Neural cell (in vitro differentiated cells): ENCODE measurements around the gene TNFAIP8. TPM values are rescaled to one million over a fixed set of nuclear protein-coding genes. Genes with fewer than 3 reads are reported as not detected.

Experiments used
- H2AFZ ChIP-seq: fragments of 200-600, 300-800 bp; sonication (generic), shearing (Covaris generic); 2 replicates; pipeline ENCODE4 v1.6.0; 2014; ENCODE audit warnings: low read depth, mild to moderate bottlenecking, antibody characterized with exemption, low read length, moderate library complexity
- H3F3A ChIP-seq: fragments of 200-600 bp; shearing (Covaris generic); 2 replicates; pipeline ENCODE4 v1.6.1; 2016; ENCODE audit warnings: mild to moderate bottlenecking, moderate library complexity, mixed read lengths, antibody characterized with exemption, low read length; ENCODE audit not compliant: insufficient read depth, poor library complexity, severe bottlenecking
- H3K27ac ChIP-seq: fragments of 200-600, 300-800 bp; sonication (generic), shearing (Covaris generic); 2 replicates; pipeline ENCODE4 v1.5.1; 2014; ENCODE audit warnings: mild to moderate bottlenecking, low read length, moderate library complexity
- H3K27me3 ChIP-seq: fragments of 300-800, 200-600 bp; sonication (generic), shearing (Covaris generic); 2 replicates; pipeline ENCODE4 v1.6.0; 2014; ENCODE audit warnings: mild to moderate bottlenecking, low read depth, low read length, moderate library complexity; ENCODE audit not compliant: insufficient read depth
- H3K36me3 ChIP-seq: fragments of 300-800, 200-600 bp; sonication (generic), shearing (Covaris generic); 2 replicates; pipeline ENCODE4 v1.5.1; 2014; ENCODE audit warnings: mild to moderate bottlenecking, antibody characterized with exemption, low read length, moderate library complexity; ENCODE audit not compliant: insufficient read depth
- H3K4me2 ChIP-seq: fragments of 300-800, 200-600 bp; sonication (generic), shearing (Covaris generic); 2 replicates; pipeline ENCODE4 v1.6.0; 2014; ENCODE audit warnings: mild to moderate bottlenecking, low read length
- H3K4me3 ChIP-seq: fragments of 300-800, 200-600 bp; sonication (generic), shearing (Covaris generic); 2 replicates; pipeline ENCODE4 v1.5.1; 2014; ENCODE audit warnings: mild to moderate bottlenecking, low read length, moderate library complexity
- H3K79me2 ChIP-seq: fragments of 200-600 bp; shearing (Covaris generic); replicated peaks from 2 replicates; pipeline ENCODE4 v1.6.0; 2014; ENCODE audit warnings: mild to moderate bottlenecking, low read length, moderate library complexity; ENCODE audit not compliant: insufficient read depth
- H3K9ac ChIP-seq: fragments of 300-800, 200-600 bp; sonication (generic), shearing (Covaris generic); 2 replicates; pipeline ENCODE4 v1.6.1; 2016; ENCODE audit warnings: mild to moderate bottlenecking, low read length, mixed read lengths
- H3K9me2 ChIP-seq: fragments of 200-600 bp; shearing (Covaris generic); 2 replicates; pipeline ENCODE4 v1.6.1; 2016; ENCODE audit warnings: mild to moderate bottlenecking, low read length, mixed read lengths; ENCODE audit not compliant: insufficient read depth
- H3K9me3 ChIP-seq: fragments of 200-600, 300-800 bp; sonication (generic), shearing (Covaris generic); 2 replicates; pipeline ENCODE4 v1.6.1; 2016; ENCODE audit warnings: mild to moderate bottlenecking, mixed run types, low read length, moderate library complexity, mixed read lengths
- H4K20me1 ChIP-seq: fragments of 200-600 bp; shearing (Covaris generic); 2 replicates; pipeline ENCODE4 v1.6.1; 2016; ENCODE audit warnings: mild to moderate bottlenecking, mixed run types; ENCODE audit not compliant: insufficient read depth
- CTCF ChIP-seq: fragments of 450-650 bp; IDR thresholded peaks from 2 replicates; pipeline ENCODE4 v1.5.1; 2014; ENCODE audit warnings: antibody characterized with exemption, mild to moderate bottlenecking, moderate library complexity; ENCODE audit not compliant: poor library complexity, severe bottlenecking
- EP300 ChIP-seq: fragments of 450-650 bp; conservative IDR thresholded peaks from 2 replicates; pipeline ENCODE4 v1.6.1; 2014; ENCODE audit warnings: antibody characterized with exemption, mild to moderate bottlenecking, moderate library complexity; ENCODE audit not compliant: poor library complexity, severe bottlenecking
- EZH2 ChIP-seq: fragments of 200-600, 300-800 bp; shearing (Covaris generic), sonication (generic); IDR thresholded peaks from 2 replicates; pipeline ENCODE4 v1.6.1; 2014; ENCODE audit warnings: antibody characterized with exemption, low read length, borderline replicate concordance, mild to moderate bottlenecking; ENCODE audit not compliant: insufficient read depth, poor library complexity, severe bottlenecking
- MXI1 ChIP-seq: fragments of 450-650 bp; conservative IDR thresholded peaks from 2 replicates; pipeline ENCODE4 v1.6.1; 2014; ENCODE audit warnings: antibody characterized with exemption, mild to moderate bottlenecking; ENCODE audit not compliant: poor library complexity, severe bottlenecking
- POLR2AphosphoS5 ChIP-seq: IDR thresholded peaks from 2 replicates; pipeline ENCODE4 v1.6.1; 2012
- REST ChIP-seq: IDR thresholded peaks from 2 replicates; pipeline ENCODE4 v1.6.1; 2012; ENCODE audit warnings: borderline replicate concordance
- SMC3 ChIP-seq: fragments of 450-650 bp; conservative IDR thresholded peaks from 2 replicates; pipeline ENCODE4 v1.6.1; 2014; ENCODE audit warnings: antibody characterized with exemption, mild to moderate bottlenecking, moderate library complexity; ENCODE audit not compliant: poor library complexity
- TAF1 ChIP-seq: IDR thresholded peaks from 2 replicates; pipeline ENCODE4 v1.6.1; 2012; ENCODE audit warnings: low read depth
- polyA plus RNA-seq: library from polyadenylated mRNA; depleted of rRNA; stranded (reverse); fragments of >200 nt; gene quantifications from 2 replicates; pipeline ENCODE4 v1.2.3, GENCODE V29; 2014

The TNFAIP8 gene
- polyA plus RNA-seq, 1 donor from 2014 or later = 0.26 TPM

- H2AFZ ChIP-seq = no peak overlapping the region
- no peaks in the 10 kb centered on the region for H3K9me3 ChIP-seq
- no peak overlapping the region for H3K4me3 ChIP-seq
- H3K4me2 ChIP-seq = no peak overlapping the region
- no peaks in the 10 kb centered on the region for H3K27me3 ChIP-seq
- no peak overlapping the region for H3K9ac ChIP-seq
- no peaks in the 10 kb centered on the region for H3K9me2 ChIP-seq
- no peaks in the 10 kb centered on the region for H3K79me2 ChIP-seq
- no peaks in the 10 kb centered on the region for H3F3A ChIP-seq
- no peaks in the 10 kb centered on the region for H3K36me3 ChIP-seq
- no peak overlapping the region for H3K27ac ChIP-seq
- H4K20me1 ChIP-seq = no peaks in the 10 kb centered on the region
- TF ChIP-seq EP300 = no peak
Measured at GRCh38 chr5:119387945-119388618, 32.3 kb downstream of the TNFAIP8 start.

GRCh38 chr5:119388619-119389190, 32.9 kb downstream of the TNFAIP8 start:
- Histone ChIP-seq H3K79me2 (no peaks in the 10 kb centered on the region), H3F3A (no peaks in the 10 kb centered on the region), H3K27ac (no peak overlapping the region), H3K36me3 (no peaks in the 10 kb centered on the region), H3K9ac (no peak overlapping the region), H3K9me2 (no peaks in the 10 kb centered on the region), H3K9me3 (no peaks in the 10 kb centered on the region), H4K20me1 (no peaks in the 10 kb centered on the region), H3K4me3 (no peak overlapping the region), H3K4me2 (no peak overlapping the region), H3K27me3 (no peaks in the 10 kb centered on the region), H2AFZ (no peak overlapping the region)
- TF ChIP-seq EZH2 (no peak), SMC3 (no peak), REST (no peak), POLR2AphosphoS5 (no peak), TAF1 (no peak), EP300 (no peak)

GRCh38 chr5:119389288-119390030, 33.6 kb downstream of the TNFAIP8 start:
- no peaks in the 10 kb centered on the region for H3K36me3 ChIP-seq
- TF ChIP-seq CTCF = no peak
- no peak for TF ChIP-seq MXI1
- H3F3A ChIP-seq = no peaks in the 10 kb centered on the region
- H2AFZ ChIP-seq = no peak overlapping the region
- H3K79me2 ChIP-seq = no peaks in the 10 kb centered on the region
- H3K9me3 ChIP-seq = no peaks in the 10 kb centered on the region
- no peak overlapping the region for H3K27ac ChIP-seq
- H3K4me2 ChIP-seq = no peak overlapping the region
- no peak overlapping the region for H3K9ac ChIP-seq
- no peak overlapping the region for H3K4me3 ChIP-seq
- no peaks in the 10 kb centered on the region for H3K27me3 ChIP-seq
- H3K9me2 ChIP-seq = no peaks in the 10 kb centered on the region
- H4K20me1 ChIP-seq = no peaks in the 10 kb centered on the region
